HG03135 (cell line): ENCODE results near the gene SORCS3.
"Not testable (repeated sequence)": the region's sequence is repeated elsewhere in the genome, so short reads cannot be mapped to it uniquely, and the experiment has no call there.

Experiments used
- ATAC-seq: cut with Tn5 transposase; IDR thresholded peaks from one replicate; pipeline ENCODE4 v1.9.1; 2021; ENCODE audit warnings: mild to moderate bottlenecking, moderate library complexity; ENCODE audit not compliant: unreplicated experiment

SORCS3 gene

DNA sequence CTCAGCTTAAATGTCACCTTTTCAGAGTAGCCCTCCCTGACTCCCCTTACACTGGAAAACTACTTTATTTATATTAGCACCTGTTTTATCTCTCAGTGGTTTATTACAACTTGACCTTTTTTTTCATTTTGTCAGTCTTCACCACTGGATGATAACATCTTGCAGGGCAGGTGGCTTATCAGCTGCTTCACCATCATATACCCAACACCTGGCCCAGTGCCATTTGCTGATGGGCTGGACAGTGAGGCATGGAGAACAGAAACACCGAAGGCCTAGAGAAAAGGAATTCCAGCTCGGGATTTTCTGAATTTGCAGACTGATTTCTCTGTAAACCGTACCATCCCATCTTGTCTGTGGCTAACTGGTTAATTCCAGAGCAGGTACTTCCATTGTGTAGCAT lies 48.5 kb downstream of the SORCS3 start:
- no peak for ATAC-seq

DNA sequence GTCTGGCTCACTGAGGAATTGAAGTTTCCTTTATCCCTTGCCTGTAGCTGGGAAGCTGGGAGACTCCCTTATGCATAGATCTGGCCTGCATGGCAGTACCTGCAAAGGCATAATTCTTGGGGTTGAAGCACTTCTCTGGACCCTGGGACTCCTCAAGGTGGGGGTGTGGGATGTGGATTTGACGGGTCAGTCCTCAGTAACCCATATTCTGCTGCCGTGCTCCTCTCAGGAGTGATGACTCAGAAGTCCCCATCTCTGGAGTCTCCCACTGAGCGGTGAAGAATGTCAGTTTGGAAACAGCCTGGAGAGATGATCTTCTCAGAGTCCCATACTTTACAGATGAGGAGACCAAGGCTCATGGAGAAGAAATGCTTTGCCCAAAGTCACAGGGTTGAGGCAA lies 49.0 kb downstream of the SORCS3 start:
- ATAC-seq = no peak

DNA sequence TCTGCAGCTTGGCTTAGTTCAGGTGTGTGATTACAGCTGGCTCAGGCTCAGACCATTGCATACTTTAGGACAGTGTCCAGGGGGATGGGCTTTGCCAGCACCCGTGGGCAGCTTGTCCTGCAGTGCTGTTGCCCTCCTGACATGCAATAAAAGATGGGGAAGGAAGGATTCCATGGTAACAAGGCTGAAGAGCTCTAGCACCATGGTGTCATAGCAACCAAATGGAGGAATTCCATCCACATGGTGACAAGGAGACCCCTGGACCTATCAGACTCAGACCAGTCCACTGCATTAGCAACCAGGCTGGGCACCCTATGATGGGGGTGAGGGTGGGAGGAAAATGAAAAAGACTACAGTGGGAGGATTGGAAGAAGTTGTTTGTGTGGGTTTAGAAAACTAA lies 49.9 kb downstream of the SORCS3 start:
- ATAC-seq = no peak

DNA sequence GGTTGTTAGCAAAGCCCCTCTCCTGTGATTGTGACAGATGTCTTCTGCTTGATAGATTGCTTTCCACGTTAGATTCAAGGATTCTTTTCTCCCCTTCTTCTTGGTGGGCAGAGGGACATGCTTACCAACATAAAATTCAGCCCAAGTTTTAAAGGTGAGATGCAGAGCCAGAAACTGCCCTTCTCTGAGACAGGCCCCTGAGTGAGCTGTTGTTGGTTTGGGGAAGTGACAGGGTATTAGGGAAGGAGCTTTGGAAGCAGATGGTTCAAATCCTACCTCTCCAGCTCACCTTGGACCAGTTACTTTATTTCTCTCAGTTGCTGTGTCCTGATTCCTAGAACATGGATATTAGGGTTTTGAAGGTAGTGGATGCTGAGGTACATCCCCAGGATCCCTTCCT lies 53.0 kb downstream of the SORCS3 start:
- no peak for ATAC-seq

DNA sequence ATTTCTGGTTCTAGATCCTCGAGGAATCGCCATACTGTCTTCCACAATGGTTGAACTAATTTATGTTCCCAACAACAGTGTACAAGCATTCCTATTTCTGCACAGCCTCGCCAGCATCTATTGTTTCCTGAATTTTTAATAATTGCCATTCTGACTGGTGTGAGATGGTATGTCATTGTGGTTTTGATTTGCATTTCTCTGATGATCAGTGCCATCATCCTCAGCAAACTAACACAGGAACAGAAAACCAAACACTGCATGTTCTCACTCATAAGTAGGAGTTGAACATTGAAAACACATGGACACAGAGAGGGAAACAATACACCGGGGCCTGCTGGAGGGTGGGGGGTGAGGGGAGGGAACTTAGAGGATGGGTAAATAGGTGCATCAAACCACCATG lies 62.2 kb downstream of the SORCS3 start:
- not testable (repeated sequence) for ATAC-seq

GRCh38 chr10:104706886-104707285 lies 65.8 kb downstream of the SORCS3 start:
- no peak for ATAC-seq

DNA sequence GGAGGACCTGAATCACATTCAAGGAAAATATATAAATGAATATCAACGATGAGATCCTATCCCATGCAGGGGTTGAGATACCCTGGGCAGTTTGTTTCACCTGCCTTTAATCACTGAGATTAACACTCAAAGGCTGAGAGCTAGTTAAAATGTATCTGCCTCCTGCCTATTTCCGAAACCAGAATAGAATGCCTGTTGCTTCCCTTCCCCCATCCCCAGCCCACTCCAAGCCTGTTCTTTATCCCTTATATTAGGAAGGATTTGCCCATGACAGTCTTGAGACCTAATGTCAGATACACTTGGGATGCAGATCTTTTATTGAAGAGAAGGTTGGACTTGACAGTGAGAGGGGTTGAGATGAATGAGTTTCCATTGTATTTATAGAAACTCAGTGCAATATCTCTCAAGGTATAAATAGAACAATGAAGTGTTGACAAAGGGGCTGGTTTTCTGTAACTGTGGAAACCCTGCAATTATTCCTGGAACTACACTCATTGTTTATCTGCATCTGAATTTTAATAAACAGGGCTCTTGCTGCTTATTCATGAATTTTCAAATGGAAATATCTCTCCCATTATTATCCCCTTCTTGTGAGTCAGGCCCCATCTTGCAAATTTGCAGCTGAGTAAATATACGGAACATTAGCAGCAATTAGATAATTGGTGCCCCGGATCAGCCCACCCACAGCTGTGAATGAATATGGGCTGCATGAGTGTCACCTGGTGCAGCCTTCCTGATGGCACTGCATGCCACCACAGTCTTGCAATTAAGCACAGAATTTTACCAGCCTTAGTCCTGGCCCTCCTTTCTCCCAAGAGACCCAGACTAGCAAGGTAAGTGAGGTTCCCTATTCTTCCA lies 66.7 kb downstream of the SORCS3 start:
- no peak for ATAC-seq

- ATAC-seq = no peak
Observed at GRCh38 chr10:104711302-104711721, 70.2 kb downstream of the SORCS3 start.

GRCh38 chr10:104730593-104730992 lies 89.5 kb downstream of the SORCS3 start:
- ATAC-seq = not testable (repeated sequence)

DNA sequence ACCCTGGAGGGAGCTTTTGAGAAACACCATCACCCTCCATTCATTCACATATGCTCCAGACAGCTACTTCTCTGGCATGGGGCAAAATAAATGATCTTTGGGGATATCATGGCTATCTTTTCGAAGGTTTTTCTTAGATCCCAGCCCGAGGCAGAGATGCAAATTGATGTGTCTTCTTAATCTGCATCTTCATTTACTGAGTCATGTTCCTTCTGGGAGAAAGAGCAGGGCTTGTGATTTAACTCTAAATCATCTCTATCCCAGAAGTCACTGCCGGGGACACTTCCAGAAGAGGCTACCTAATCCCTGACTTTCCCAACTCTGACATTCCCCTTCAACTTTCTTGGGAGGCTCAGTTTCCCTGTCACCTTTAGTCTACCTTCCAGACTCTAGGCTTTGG lies 90.1 kb downstream of the SORCS3 start:
- ATAC-seq = no peak

GRCh38 chr10:104732222-104732621 lies 91.1 kb downstream of the SORCS3 start:
- ATAC-seq = no peak

DNA sequence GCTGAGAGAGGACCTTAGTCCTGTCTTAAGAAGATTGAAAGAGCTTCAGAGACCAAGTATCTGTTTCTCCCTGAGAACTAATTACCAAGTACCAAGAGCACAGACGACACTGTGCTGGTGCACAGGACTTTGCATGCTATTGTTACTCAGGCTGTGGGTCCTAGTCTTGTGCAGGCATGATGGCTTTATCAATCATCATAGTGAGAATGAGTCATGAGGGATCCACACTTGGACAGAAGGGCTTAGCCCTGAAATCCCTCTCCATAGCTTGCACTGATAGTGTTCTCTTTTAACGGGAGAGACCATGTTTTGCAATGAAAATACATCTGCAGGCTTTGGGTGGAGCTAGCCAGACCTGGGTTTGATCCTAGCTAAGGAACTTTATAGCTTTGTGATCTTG lies 93.3 kb downstream of the SORCS3 start:
- ATAC-seq = no peak

DNA sequence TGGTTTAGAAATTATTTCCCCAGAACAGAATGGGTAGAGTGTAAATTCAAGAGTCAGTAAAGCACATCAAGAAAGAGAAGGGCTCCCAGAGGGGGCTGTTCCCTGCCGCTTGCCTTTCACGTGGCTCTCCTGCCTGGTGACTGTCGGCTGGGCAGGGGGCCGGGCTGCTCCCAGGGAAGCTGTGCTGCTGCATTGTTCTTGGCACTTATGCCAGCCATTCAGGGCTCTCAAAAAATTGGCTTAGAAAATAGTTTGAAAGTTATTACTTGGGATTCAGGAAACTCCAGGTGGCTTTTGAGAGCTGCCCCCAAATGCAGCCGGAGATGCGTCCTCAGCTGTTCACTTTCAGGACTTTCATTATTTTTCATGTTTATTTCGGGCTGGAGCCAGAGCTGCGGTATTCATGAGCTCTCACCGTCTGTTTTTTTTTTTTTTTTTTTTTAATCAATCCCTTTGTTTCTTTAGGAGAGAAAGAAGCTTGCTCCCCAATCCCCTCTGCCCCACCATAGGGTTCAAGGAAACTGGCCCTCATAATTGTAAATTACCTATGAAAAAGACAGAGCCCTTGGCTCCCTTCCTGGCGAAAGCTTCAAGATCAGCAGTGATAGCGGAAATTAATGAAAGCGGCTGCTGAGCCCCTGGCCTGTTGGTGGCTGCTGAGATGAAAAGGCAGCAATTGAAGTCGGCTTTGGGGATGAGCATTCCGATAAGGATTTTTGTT lies 94.1 kb downstream of the SORCS3 start:
- no peak for ATAC-seq

DNA sequence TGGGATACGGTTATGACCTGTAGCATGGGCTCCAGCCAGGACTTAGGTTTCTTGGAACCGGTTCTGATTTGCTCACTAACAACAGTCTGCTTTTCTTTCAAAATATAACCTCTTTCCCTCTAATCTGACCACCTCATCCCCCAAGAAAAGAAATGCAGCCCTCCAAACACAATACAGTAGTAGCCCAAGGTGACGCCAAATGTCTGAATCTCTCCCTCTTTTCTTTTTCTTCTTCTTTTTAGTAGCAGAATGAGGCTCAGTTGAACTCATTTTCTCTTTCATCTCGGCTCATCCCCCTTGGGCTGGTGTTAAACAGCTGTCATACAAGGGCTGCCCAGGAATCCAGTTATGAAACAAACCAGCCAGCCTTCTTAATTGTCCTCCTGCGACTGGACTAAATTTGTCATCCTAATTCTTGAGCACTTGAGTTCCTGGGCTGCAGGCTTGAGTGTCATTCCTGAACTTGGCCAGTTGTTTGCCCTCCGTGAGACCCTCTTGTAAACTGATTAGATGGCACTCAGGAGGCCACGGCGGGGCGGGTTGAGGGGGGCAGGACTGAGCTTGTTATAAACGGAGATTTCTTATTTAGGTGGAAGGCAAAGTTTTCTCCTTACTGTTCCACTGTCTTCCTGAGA lies 94.8 kb downstream of the SORCS3 start:
- no peak for ATAC-seq

DNA sequence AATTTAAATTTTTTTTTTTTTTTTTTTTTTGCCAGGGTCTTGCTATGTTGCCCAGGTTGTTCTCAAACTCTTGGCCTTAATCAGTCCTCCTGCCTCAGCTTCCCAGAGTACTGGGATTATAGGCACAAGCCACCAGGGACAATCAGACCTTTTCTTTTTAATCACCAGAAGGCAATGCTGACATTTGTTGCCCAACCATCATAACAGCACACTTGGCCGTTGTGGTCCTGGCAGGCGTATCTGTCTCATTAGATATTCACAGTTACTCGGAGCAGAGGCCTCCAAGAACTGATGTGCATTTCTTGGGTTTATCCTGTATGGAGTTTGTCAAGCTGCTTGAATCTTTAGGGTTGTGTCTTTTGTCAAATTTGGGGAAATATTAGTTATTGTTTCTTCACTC lies 100.0 kb downstream of the SORCS3 start:
- no peak for ATAC-seq

DNA sequence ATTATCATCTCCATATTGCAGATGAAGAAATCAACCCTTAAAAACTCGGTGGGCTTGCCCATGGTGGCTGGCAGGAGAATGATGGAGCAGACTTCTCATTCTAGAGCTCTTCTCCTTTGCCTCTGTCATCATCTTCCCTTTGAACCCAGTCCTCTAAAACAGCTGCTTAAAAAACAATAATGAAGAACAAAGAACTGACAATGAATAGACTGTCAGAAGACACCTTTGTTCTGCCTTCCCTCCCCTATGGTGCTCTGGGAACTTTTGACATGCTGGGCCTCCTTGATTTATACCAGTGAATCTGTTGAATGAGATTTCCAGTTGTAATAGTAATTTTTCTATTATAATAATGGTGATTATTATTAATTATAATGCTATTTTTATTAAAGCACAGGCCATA lies 103.0 kb downstream of the SORCS3 start:
- no peak for ATAC-seq

GRCh38 chr10:104750291-104750690 lies 109.2 kb downstream of the SORCS3 start:
- ATAC-seq = no peak

- ATAC-seq = no peak
Observed at GRCh38 chr10:104762793-104763192, 121.7 kb downstream of the SORCS3 start.

DNA sequence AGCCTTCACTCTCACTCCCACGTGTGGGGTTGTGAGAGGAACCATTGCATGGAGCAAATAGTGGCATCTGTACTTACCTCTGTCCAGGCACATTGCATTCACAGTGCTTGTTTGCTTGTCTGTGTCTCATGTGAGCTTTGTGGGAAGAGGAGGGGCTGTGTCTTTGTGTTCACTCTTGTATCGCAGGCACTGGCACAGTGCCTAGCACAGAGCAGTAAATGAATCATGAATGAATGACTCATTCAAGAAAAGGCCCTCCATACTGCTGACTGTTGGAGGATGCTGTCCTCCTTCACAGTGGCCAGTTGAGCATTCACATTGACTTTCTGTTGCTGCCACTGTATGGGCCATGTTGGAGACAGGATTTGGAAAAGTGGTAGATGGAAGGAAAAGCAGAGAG lies 125.3 kb downstream of the SORCS3 start:
- ATAC-seq = no peak

- no peak for ATAC-seq
Observed at GRCh38 chr10:104767282-104767681, 126.2 kb downstream of the SORCS3 start.

DNA sequence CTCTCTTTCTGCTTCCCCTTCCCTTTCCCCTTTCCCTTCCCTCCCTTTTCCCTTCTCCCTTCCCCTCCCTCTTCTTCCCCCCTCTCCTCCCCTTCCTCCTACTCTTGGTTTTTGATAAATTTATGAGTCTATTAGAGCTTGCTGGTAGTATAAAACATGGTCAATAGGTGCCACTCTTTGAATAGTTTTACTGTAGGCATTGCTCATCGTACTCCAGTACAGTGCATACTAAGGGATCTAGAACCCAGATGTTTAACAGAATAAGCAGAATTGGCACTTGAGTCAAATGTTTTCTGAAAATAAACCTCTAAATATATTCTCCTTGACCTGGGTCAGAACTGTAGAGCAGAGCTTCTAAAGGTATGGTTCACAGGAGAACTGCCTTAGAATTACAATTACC lies 126.7 kb downstream of the SORCS3 start:
- no peak for ATAC-seq

- ATAC-seq = no peak
Observed at GRCh38 chr10:104773105-104773504, 132.0 kb downstream of the SORCS3 start.
